ENCODE measurements around the gene TMEM125.

Gene TMEM125

DNA sequence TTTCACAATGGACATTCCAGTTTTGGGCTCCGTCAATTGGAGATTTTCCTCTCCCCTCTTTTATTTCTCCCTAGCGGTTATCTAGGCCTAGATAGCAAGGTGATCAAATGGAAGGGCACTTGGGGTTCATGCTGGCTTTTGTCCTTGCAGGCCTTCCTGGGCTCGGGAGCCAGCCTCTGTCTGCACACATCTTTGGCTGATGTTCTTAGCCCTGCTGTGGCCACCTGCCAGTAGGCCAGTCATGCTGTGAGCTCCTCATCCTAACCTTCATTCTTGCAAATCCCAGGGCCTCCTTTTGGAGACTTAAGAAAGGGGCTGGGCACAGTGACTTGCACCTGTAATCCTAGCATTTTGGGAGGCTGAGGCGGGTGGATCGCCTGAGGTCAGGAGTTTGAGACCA lies 44.5 kb downstream of the TMEM125 start:
- Histone ChIP-seq H3K4me3 (ENCODE audit: low read length in 2 of 2) (no peak overlapping the region), H3K4me1 (ENCODE audit: control insufficient read depth, insufficient read depth, low read length) (no peaks in the 10 kb centered on the region), H3K36me3 (ENCODE audit: control insufficient read depth in 2 of 2, insufficient read depth in 2 of 2, low read length in 2 of 2) (no peaks in the 10 kb centered on the region), H3K9ac (ENCODE audit: low read length in 2 of 2) (no peak overlapping the region), H3K27me3 (ENCODE audit: control insufficient read depth in 1 of 2, insufficient read depth in 2 of 2, low read length in 2 of 2) (no peaks in the 10 kb centered on the region), H3K27ac (ENCODE audit: low read length) (no peak overlapping the region), H3K9me3 (ENCODE audit: control insufficient read depth in 2 of 2, low read length in 2 of 2) (no peaks in the 10 kb centered on the region)

DNA sequence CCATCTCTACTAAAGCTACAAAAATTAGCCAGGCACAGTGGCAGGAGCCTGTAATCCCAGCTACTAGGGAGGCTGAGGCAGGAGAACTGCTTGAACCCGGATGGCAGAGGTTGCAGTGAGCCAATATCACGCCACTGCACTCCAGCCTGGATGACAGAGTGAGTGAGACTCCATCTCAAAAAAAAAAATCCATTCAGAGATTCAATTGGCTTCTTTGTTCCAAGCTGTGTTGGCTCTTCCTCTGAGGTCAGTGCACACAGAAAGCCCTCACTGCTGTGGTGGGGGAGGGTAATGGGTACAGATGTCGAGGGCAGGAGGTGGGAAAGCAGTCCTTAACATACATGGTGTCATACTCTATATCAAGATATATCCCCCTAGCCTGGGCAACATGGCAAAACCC lies 45.7 kb downstream of the TMEM125 start:
- Histone ChIP-seq H3K9ac (ENCODE audit: low read length in 2 of 2) (no peak overlapping the region), H3K27ac (ENCODE audit: low read length) (no peak overlapping the region), H3K4me1 (ENCODE audit: control insufficient read depth, insufficient read depth, low read length) (no peaks in the 10 kb centered on the region), H3K9me3 (ENCODE audit: control insufficient read depth in 2 of 2, low read length in 2 of 2) (no peaks in the 10 kb centered on the region), H3K27me3 (ENCODE audit: control insufficient read depth in 1 of 2, insufficient read depth in 2 of 2, low read length in 2 of 2) (no peaks in the 10 kb centered on the region), H3K4me3 (ENCODE audit: low read length in 2 of 2) (no peak overlapping the region), H3K36me3 (ENCODE audit: control insufficient read depth in 2 of 2, insufficient read depth in 2 of 2, low read length in 2 of 2) (no peaks in the 10 kb centered on the region)

DNA sequence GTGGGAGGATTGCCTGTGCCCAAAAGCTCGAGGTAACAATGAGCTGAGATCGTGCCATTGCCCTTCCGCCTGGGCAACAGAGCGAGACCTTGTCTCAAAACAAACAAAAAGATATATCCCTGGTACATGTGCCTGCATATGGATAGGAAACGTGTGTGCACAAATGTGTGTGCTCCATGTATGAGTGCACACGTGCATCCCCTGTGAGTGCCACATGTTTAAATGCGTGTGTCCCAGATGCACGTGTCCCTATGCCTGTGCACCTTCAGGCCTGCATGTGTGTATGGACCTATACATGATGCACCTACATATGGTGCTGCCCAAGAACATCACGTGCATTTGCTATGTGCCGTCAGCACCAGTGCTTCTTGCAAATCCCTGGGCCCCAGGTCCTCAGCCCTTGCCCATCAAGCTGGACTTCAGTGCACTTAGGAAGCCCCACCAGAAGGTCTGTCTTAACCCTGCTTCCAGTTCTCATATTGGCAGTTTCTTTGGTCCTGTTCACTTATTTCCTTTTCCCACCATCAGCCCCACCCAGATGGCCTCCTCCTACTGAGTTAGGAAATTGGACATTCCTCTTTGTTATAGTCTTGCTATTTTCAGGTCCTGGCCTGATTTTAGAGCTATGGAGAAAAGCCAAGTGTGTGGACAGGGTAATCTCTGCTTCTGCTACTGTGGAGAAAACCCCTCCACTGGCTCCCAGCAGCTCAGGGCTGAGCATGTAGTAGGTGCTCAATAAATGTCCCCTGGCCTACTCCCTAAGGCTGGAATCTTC lies 46.4 kb downstream of the TMEM125 start:
- Histone ChIP-seq H3K9ac (ENCODE audit: low read length in 2 of 2) (no peak overlapping the region), H3K36me3 (ENCODE audit: control insufficient read depth in 2 of 2, insufficient read depth in 2 of 2, low read length in 2 of 2) (no peaks in the 10 kb centered on the region), H3K27ac (ENCODE audit: low read length) (no peak overlapping the region), H3K4me3 (ENCODE audit: low read length in 2 of 2) (no peak overlapping the region), H3K4me1 (ENCODE audit: control insufficient read depth, insufficient read depth, low read length) (no peaks in the 10 kb centered on the region), H3K27me3 (ENCODE audit: control insufficient read depth in 1 of 2, insufficient read depth in 2 of 2, low read length in 2 of 2) (no peaks in the 10 kb centered on the region), H3K9me3 (ENCODE audit: control insufficient read depth in 2 of 2, low read length in 2 of 2) (no peaks in the 10 kb centered on the region)

DNA sequence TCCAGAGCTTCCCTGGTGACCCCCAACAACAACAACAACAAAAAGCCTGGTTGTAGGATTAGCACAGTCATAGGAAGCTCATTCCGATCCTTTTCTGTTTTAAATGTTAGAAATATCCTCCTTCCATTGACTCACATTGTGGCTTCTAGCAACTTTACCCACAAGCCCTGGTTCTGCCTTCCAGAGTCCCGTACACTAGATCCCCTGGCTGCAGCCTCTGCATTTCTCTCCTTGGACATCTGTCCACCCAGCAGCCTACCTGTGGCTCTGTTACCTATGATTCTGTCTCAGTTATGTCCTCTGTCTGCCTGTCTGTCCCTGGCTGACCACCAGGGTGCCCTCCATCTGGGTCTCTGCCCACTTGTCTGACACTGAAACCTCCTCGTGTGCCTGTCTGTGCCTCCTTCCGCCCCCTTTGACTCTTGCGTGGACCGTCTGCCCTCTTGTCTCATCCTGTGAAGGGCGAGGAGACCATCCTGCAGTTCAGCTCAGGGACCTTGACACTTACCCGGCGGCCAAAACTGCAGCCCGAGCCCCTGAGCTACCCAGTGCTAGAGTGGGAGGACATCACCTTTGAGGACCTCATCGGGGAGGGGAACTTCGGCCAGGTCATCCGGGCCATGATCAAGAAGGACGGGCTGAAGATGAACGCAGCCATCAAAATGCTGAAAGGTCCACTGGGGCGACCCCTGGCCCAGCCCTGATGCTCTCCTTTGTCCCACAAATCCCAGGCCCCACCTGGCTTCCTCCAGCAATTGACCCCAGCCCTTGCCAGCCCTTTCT lies 47.1 kb downstream of the TMEM125 start:
- H3K27me3 ChIP-seq (ENCODE audit: control insufficient read depth in 1 of 2, insufficient read depth in 2 of 2, low read length in 2 of 2) = no peaks in the 10 kb centered on the region
- H3K27ac ChIP-seq (ENCODE audit: low read length) = no peak overlapping the region
- no peak overlapping the region for H3K9ac ChIP-seq (ENCODE audit: low read length in 2 of 2)
- no peaks in the 10 kb centered on the region for H3K4me1 ChIP-seq (ENCODE audit: control insufficient read depth, insufficient read depth, low read length)
- H3K4me3 ChIP-seq (ENCODE audit: low read length in 2 of 2) = no peak overlapping the region
- no peaks in the 10 kb centered on the region for H3K9me3 ChIP-seq (ENCODE audit: control insufficient read depth in 2 of 2, low read length in 2 of 2)
- no peaks in the 10 kb centered on the region for H3K36me3 ChIP-seq (ENCODE audit: control insufficient read depth in 2 of 2, insufficient read depth in 2 of 2, low read length in 2 of 2)

DNA sequence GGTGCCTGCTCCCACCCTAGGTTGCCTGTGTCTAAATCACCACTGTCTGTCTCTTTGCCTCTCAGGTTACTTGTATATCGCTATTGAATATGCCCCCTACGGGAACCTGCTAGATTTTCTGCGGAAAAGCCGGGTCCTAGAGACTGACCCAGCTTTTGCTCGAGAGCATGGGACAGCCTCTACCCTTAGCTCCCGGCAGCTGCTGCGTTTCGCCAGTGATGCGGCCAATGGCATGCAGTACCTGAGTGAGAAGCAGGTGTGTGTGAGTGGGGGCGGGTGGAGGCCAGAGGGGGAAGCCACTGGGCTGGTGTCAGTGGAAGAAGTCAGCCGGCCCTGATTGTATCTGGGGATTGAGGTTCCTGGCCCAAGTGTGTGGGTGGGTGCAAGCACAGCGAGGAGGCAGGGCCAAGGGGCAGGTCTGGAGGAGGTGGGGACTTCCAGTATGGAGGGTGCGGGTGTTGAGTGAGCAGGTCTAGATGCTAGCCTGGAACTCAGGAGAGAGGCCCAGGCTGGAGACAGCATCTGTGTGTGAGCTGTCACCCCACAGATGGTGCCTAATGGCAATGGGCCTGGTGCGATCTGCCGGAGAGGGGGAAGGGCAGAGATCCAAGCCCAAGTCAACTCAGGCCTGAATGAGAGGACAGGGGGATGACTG lies 48.2 kb downstream of the TMEM125 start:
- H3K4me1 ChIP-seq (ENCODE audit: control insufficient read depth, insufficient read depth, low read length) = no peaks in the 10 kb centered on the region
- H3K36me3 ChIP-seq (ENCODE audit: control insufficient read depth in 2 of 2, insufficient read depth in 2 of 2, low read length in 2 of 2) = no peaks in the 10 kb centered on the region
- H3K9me3 ChIP-seq (ENCODE audit: control insufficient read depth in 2 of 2, low read length in 2 of 2) = no peaks in the 10 kb centered on the region
- no peak overlapping the region for H3K4me3 ChIP-seq (ENCODE audit: low read length in 2 of 2)
- H3K9ac ChIP-seq (ENCODE audit: low read length in 2 of 2) = no peak overlapping the region
- H3K27me3 ChIP-seq (ENCODE audit: control insufficient read depth in 1 of 2, insufficient read depth in 2 of 2, low read length in 2 of 2) = no peaks in the 10 kb centered on the region
- H3K27ac ChIP-seq (ENCODE audit: low read length) = no peak overlapping the region

DNA sequence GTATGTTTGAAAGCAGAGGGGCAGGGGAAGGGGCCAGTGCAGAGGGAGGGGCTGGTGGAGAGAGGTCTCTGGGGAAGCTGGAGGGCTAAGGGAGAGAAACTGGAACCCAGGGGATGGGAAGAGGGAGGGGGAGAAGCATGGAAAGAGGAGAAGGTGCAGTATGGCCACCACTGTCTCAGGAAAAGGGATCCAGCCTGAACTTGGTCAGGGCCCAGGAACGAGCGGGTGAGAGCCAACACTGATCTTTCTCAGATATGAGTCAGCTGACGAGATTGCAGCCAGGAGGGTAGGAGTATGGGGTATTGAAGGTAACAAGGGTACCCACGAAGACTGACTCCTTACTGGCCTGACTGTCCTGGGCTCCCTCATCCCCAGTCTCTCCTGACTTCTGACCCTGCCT lies 49.0 kb downstream of the TMEM125 start:
- Histone ChIP-seq H3K4me1 (ENCODE audit: control insufficient read depth, insufficient read depth, low read length) (no peaks in the 10 kb centered on the region), H3K4me3 (ENCODE audit: low read length in 2 of 2) (no peak overlapping the region), H3K9me3 (ENCODE audit: control insufficient read depth in 2 of 2, low read length in 2 of 2) (peaks cover 0 to 2% of the 10 kb centered on the region in 2 donors), H3K9ac (ENCODE audit: low read length in 2 of 2) (no peak overlapping the region), H3K27me3 (ENCODE audit: control insufficient read depth in 1 of 2, insufficient read depth in 2 of 2, low read length in 2 of 2) (no peaks in the 10 kb centered on the region), H3K27ac (ENCODE audit: low read length) (no peak overlapping the region), H3K36me3 (ENCODE audit: control insufficient read depth in 2 of 2, insufficient read depth in 2 of 2, low read length in 2 of 2) (no peaks in the 10 kb centered on the region)

DNA sequence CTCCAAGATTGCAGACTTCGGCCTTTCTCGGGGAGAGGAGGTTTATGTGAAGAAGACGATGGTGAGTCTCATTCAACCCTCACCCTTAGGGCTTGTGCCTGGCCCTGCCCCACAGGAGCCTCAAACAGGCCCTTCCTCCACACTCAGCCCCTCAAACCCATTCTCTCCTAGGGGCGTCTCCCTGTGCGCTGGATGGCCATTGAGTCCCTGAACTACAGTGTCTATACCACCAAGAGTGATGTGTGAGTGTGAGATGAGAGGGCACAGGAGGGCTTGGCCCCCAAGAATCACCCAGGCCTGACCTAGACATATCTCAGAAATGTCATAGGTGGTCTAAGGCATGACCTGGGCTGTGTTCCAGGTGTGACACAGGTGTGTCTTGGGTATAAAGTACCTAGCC lies 49.5 kb downstream of the TMEM125 start:
- Histone ChIP-seq H3K4me1 (ENCODE audit: control insufficient read depth, insufficient read depth, low read length) (no peaks in the 10 kb centered on the region), H3K9me3 (ENCODE audit: control insufficient read depth in 2 of 2, low read length in 2 of 2) (peaks cover 0 to 3% of the 10 kb centered on the region in 2 donors), H3K36me3 (ENCODE audit: control insufficient read depth in 2 of 2, insufficient read depth in 2 of 2, low read length in 2 of 2) (no peaks in the 10 kb centered on the region), H3K9ac (ENCODE audit: low read length in 2 of 2) (no peak overlapping the region), H3K4me3 (ENCODE audit: low read length in 2 of 2) (no peak overlapping the region), H3K27me3 (ENCODE audit: control insufficient read depth in 1 of 2, insufficient read depth in 2 of 2, low read length in 2 of 2) (no peaks in the 10 kb centered on the region), H3K27ac (ENCODE audit: low read length) (no peak overlapping the region)

DNA sequence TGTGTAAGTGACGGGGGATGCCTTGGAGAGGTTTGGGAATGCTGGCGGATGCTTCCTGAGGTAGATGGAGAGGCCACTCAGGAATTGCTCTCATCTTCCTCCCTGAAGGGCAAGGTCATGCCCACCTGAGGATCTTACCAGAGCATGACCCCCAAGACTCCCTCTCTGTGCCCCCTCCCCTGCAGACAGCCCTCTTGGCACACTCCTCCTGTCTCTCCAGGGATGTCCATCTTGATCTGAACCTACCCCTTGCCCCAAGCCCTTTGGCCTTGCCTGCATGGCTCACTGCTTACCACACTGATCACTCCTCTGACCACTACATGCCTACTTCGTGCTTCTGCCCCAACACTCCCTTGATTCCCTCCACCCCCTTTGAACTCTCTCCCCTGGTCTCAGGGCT lies 50.0 kb downstream of the TMEM125 start:
- Histone ChIP-seq H3K27ac (ENCODE audit: low read length) (no peak overlapping the region), H3K9me3 (ENCODE audit: control insufficient read depth in 2 of 2, low read length in 2 of 2) (peaks cover 0 to 3% of the 10 kb centered on the region in 2 donors), H3K27me3 (ENCODE audit: control insufficient read depth in 1 of 2, insufficient read depth in 2 of 2, low read length in 2 of 2) (no peaks in the 10 kb centered on the region), H3K36me3 (ENCODE audit: control insufficient read depth in 2 of 2, insufficient read depth in 2 of 2, low read length in 2 of 2) (no peaks in the 10 kb centered on the region), H3K4me1 (ENCODE audit: control insufficient read depth, insufficient read depth, low read length) (no peaks in the 10 kb centered on the region), H3K9ac (ENCODE audit: low read length in 2 of 2) (no peak overlapping the region), H3K4me3 (ENCODE audit: low read length in 2 of 2) (no peak overlapping the region)

DNA sequence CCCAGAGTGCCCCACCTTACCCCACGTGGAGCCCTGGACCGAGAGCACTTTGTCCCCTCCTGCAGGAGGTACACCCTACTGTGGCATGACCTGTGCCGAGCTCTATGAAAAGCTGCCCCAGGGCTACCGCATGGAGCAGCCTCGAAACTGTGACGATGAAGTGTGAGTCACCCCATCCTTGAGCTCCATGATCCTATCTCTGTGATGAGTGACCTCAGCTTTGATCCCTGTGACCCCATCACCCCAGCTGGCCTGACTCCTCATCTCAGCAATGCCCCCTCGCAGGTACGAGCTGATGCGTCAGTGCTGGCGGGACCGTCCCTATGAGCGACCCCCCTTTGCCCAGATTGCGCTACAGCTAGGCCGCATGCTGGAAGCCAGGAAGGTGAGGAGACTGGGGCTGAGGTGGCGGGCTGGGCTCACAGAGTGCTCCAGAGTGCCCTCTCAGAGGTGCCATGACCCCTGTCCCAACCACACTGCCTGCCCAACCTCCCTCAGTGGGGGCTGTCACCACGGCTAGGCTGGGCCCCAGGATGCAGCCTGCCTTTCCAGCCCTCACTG lies 51.6 kb downstream of the TMEM125 start:
- H3K36me3 ChIP-seq (ENCODE audit: control insufficient read depth in 2 of 2, insufficient read depth in 2 of 2, low read length in 2 of 2) = no peaks in the 10 kb centered on the region
- H3K4me1 ChIP-seq (ENCODE audit: control insufficient read depth, insufficient read depth, low read length) = no peaks in the 10 kb centered on the region
- H3K27ac ChIP-seq (ENCODE audit: low read length) = no peak overlapping the region
- H3K27me3 ChIP-seq (ENCODE audit: control insufficient read depth in 1 of 2, insufficient read depth in 2 of 2, low read length in 2 of 2) = no peaks in the 10 kb centered on the region
- no peak overlapping the region for H3K9ac ChIP-seq (ENCODE audit: low read length in 2 of 2)
- peaks cover 0 to 3% of the 10 kb centered on the region in 2 donors for H3K9me3 ChIP-seq (ENCODE audit: control insufficient read depth in 2 of 2, low read length in 2 of 2)
- H3K4me3 ChIP-seq (ENCODE audit: low read length in 2 of 2) = no peak overlapping the region

DNA sequence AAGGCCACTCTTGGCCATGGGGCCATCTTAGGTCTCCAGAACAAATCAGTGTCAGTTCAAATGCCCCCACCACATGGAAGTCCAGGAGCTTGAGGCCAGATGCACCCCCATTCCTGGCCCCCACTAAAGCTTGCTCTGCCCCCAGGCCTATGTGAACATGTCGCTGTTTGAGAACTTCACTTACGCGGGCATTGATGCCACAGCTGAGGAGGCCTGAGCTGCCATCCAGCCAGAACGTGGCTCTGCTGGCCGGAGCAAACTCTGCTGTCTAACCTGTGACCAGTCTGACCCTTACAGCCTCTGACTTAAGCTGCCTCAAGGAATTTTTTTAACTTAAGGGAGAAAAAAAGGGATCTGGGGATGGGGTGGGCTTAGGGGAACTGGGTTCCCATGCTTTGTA lies 52.7 kb downstream of the TMEM125 start:
- Histone ChIP-seq H3K4me1 (ENCODE audit: control insufficient read depth, insufficient read depth, low read length) (no peaks in the 10 kb centered on the region), H3K9me3 (ENCODE audit: control insufficient read depth in 2 of 2, low read length in 2 of 2) (peaks cover 0 to 3% of the 10 kb centered on the region in 2 donors), H3K4me3 (ENCODE audit: low read length in 2 of 2) (no peak overlapping the region), H3K27me3 (ENCODE audit: control insufficient read depth in 1 of 2, insufficient read depth in 2 of 2, low read length in 2 of 2) (no peaks in the 10 kb centered on the region), H3K36me3 (ENCODE audit: control insufficient read depth in 2 of 2, insufficient read depth in 2 of 2, low read length in 2 of 2) (no peaks in the 10 kb centered on the region), H3K9ac (ENCODE audit: low read length in 2 of 2) (no peak overlapping the region), H3K27ac (ENCODE audit: low read length) (no peak overlapping the region)
